Activated CD4-positive, alpha-beta T cell treated with anti-CD3 and anti-CD28 coated beads, Interleukin-2, amount 10 ng/mL, durations not matched to agents 24 days and 14 days (primary cell): ENCODE data around the gene CDC7. TPM values are rescaled to one million over a fixed set of nuclear protein-coding genes. Genes with fewer than 3 reads are reported as not detected.

ENCODE experiments used
- total RNA-seq: library from RNA; stranded (reverse); gene quantifications from 2 replicates; pipeline ENCODE4 v1.2.3, GENCODE V29; 2022

Gene CDC7
- total RNA-seq, 1 donor from 2014 or later: 21.4 TPM

Other genes starting within 250 kb of the CDC7 start
- not detected in 2 replicates for gene HFM1, start 96.0 kb upstream of the CDC7 start, total RNA-seq